GM20431 (cell line): ENCODE results near the gene C8B.

Experiments used
- in situ Hi-C: fragments of 300-500 bp; cut with MseI, MboI; formaldehyde crosslinking; loops from one replicate; pipeline ENCODE4 v1.15.0; 2020; ENCODE audit warnings: low sequenced_read_pairs; ENCODE audit not compliant: unreplicated experiment

Gene C8B

GRCh38 chr1:56934430-56935060 is 31.3 kb downstream of the C8B start:
- in situ Hi-C loops = no loop called here

DNA sequence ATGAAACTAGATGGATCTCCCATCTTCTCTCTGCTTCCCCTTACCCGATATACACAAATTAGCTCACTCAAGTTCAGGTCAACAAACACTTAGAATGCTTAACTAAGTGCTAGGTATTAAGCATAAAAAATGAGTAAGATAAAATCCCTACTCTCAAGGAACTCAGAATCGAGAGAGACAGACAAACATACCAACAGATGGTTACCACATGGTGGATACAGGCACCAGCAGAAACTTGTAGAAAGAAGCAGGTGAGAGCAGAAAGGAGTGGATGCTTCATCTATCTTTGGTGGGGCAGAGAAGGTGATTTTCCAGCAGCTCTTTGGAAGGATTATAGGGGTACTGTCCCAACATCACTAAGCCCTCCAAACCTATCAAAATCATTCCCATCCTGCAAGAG is 32.2 kb downstream of the C8B start:
- in situ Hi-C loops = no loop called here

- in situ Hi-C loops = no loop called here
These were observed 32.7 kb downstream of the C8B start for GRCh38 chr1:56933161-56933560.

GRCh38 chr1:56931686-56932085 is 34.1 kb downstream of the C8B start:
- in situ Hi-C loops = no loop called here

DNA sequence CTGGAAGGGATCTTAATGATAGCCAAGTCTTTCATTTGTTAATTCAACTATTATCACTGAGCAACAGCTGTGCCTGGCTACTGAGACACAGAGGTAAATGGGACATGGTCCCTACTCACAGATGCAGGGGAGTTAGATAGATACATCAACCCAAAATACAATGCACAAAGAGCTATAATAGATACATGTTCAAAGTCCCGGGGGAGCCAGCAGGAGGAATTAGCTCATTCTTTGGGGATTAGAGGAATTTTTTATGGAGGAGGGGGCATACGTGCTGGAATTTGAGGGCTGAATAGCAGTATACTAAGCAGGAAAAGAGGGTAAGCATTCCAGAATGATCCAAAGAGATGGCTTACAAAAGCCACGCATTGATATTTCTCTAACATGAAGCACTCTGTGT is 34.6 kb downstream of the C8B start:
- in situ Hi-C loops = no loop called here

- in situ Hi-C loops = no loop called here
These were observed 36.3 kb downstream of the C8B start for GRCh38 chr1:56929492-56929891.

GRCh38 chr1:56927986-56928385 is 37.8 kb downstream of the C8B start:
- in situ Hi-C loops = no loop called here

DNA sequence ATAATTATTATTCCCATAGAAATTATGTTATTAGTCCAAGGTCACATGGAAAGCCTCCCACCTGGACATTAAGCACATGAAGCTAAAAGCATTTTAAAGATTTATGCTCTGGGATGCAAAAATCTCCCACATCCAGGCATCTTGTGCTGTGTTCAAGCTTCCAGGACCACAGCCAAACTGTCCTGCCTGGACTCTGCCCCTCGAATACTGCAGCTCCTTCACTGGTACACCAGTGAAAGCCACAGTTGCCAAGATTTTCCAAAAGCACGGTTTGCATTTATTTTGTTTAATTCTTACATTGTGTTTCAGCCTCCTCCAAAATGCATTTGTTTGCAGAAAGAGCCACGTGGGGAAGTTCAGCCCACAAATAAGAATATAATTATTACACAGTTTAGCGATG is 38.6 kb downstream of the C8B start:
- in situ Hi-C loops = no loop called here

GRCh38 chr1:56925193-56925592 is 40.6 kb downstream of the C8B start:
- in situ Hi-C loops = no loop called here

GRCh38 chr1:56924116-56924515 is 41.7 kb downstream of the C8B start:
- in situ Hi-C loops = no loop called here

- in situ Hi-C loops = no loop called here
These were observed 42.6 kb downstream of the C8B start for GRCh38 chr1:56923201-56923600.

DNA sequence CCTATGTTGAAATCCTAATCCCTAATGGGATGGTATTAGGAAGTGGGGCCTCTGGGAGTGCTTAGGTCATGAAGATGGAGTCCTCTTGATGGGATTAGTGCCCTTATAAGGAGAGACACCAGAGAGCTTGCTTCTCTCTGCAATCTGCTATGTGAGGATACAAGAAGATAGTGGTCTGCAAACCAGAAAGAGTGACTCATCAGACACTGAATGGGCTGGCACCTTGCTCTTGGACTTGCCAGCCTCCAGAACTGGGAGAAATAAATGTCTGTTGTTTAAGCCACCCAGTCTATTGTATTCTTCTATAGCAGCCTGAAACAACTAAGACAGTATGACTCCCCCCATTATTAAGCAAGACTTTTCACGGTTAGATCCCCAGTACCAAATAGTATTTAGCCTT is 43.3 kb downstream of the C8B start:
- in situ Hi-C loops = no loop called here

GRCh38 chr1:56922070-56922469 is 43.7 kb downstream of the C8B start:
- in situ Hi-C loops = no loop called here

DNA sequence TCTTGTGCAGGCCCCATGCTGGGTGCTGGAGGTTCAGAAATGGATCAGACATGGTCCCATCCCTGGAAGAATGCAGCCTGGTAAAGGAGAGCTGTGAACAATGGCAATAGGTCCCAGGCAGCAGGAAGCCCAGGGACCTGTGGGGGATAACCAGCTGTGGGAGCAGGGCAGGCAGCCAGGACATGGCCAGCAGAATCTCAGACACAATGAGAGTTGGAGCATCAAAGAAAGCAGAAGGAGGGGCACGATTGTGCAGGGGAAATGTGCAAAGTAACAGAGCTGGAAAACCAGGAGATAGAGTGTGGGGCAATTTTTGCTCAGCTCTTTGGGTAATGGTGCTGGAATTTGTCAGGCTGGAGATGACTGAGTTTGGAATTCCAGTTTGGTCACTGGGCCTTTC is 44.3 kb downstream of the C8B start:
- in situ Hi-C loops = no loop called here

DNA sequence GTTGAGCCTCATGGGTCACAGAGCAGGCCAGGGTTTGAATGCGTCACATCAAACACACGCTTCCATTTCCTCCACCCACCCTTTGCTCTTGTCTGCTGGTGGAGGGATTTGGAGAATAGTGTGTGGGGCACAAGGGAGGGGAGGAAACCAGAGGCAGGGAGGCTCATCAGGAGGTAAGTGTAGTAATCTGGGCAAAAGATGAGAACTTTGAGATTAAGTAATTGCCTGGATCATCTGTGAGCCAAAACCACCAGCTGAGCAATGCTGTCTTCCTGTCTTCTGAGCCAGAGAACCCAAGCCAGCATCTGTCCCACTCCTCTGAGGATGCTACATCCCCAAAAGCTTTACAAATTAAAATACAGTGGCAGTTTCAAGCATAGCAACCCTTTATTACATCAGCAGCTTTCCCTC is 45.2 kb downstream of the C8B start:
- in situ Hi-C loops = no loop called here

- in situ Hi-C loops = no loop called here
These were observed 48.5 kb downstream of the C8B start for GRCh38 chr1:56917356-56917755.

DNA sequence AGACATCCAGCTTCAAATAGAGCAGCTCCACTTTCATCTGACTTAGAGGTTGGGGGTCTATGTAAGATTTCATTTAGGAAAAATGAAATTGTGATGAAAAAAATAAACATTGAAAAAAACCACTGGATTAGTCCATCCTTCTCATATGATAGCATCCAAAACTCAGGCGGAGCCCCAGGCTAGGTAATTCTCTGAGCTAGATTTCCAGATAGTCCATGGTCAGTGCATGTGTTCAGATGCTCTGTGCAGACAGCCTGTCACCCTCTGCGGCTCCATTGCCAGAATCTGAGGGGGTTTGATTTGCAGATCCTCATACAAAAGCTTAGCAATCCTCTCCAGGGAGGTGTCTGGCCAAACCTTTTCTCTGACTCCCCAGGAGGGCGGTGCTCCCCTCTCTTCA is 49.2 kb downstream of the C8B start:
- in situ Hi-C loops = no loop called here

DNA sequence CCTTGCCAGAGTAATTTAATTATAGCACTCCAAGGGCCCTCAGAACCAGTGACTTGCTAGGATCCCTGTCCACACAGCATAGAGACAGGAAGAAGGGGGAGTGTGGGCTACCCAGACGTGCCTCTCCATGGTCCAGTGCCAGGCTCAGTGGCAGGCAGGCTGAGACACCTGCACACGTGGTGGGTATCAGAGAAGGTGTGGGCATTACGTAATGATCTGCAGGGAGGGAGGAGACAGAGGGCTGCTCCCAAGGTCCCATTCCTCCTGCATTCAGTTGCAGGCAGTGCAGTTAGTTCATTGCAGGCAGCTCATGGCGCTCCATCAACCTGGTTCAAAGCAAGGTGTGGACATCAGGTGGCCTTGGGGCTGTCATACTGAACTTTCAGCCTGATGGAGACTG is 49.9 kb downstream of the C8B start:
- in situ Hi-C loops = no loop called here

GRCh38 chr1:56912325-56912724 is 53.5 kb downstream of the C8B start:
- in situ Hi-C loops = no loop called here

- in situ Hi-C loops = no loop called here
These were observed 54.5 kb downstream of the C8B start for GRCh38 chr1:56911098-56911938.

DNA sequence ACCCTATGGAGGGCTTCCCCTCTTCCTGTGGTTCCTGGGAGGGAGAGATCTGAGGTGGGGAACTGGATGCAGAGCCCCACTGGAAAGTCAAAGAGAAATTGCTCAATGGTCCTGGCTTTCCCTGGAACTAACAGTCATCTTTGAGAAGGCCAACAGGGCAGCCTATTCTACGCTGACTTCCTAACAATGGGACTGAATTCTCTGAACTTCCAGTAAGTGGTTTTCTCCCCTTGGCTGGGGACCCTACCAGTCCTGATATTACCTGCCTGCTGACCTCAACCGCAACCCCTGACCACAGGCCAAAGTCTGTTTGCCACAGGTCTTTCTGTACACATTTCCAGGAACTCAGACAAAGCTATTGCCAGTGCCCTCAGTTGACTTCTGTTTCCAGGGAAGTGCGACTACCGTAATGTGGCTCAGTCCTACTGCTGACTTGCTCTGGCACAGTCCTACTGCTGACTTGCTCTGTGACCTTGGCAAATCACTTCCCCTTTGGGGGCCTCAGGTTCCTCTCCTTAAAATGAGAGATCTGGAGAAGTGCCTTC is 55.3 kb downstream of the C8B start:
- in situ Hi-C loops = no loop called here
